ENCODE results near the gene PARD3. TPM values are rescaled to one million over a fixed set of nuclear protein-coding genes. Genes with fewer than 3 reads are reported as not detected.

Gene PARD3
- polyA plus RNA-seq, 1 donor from 2014 or later = 12.4 TPM

DNA sequence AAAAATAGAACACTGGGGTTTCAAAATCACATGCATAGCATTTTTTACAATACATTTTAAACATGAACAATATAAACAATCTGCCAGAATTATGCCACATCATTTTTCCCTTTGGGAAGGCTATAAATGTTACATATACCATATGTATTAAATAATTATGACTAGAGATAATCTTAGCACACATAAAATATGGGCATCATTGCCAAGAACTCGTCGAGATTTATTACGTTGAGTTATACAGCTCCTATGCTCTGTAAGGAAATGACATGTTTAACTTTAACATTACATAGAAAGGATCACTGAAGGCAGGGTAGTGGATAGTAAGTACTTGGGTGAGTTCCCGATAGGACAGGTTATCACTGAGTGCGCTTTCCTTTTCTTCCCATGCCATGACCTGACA, 267.8 kb downstream of the PARD3 start:
- no peaks in the 10 kb centered on the region for H3K79me2 ChIP-seq (replicated peaks; ENCODE audit: insufficient read depth, low read length)
- no peaks in the 10 kb centered on the region for H3K36me3 ChIP-seq (ENCODE audit: insufficient read depth, low read length)
- H3K9me3 ChIP-seq (ENCODE audit: low read length) = no peaks in the 10 kb centered on the region
- no peak overlapping the region for H3K9ac ChIP-seq (ENCODE audit: low read length)
- no peaks in the 10 kb centered on the region for H3K9me2 ChIP-seq (ENCODE audit: insufficient read depth, low read length)
- TF ChIP-seq TAF1 (IDR thresholded peaks at IDR 0.05; ENCODE audit: low read depth) (no peak), REST (IDR thresholded peaks at IDR 0.05; ENCODE audit: borderline replicate concordance) (no peak), MXI1 (conservative IDR thresholded peaks at IDR 0.05; ENCODE audit: poor library complexity, severe bottlenecking) (no peak), EP300 (conservative IDR thresholded peaks at IDR 0.05; ENCODE audit: poor library complexity, severe bottlenecking) (no peak), SMC3 (conservative IDR thresholded peaks at IDR 0.05; ENCODE audit: poor library complexity) (no peak), POLR2AphosphoS5 (IDR thresholded peaks at IDR 0.05) (no peak), EZH2 (IDR thresholded peaks at IDR 0.05; ENCODE audit: borderline replicate concordance, insufficient read depth, low read length, poor library complexity, severe bottlenecking) (no peak), RAD21 (conservative IDR thresholded peaks at IDR 0.05) (no peak), CTCF (IDR thresholded peaks at IDR 0.05; ENCODE audit: poor library complexity, severe bottlenecking) (no peak)
- no peak overlapping the region for H3K27ac ChIP-seq (ENCODE audit: low read length)
- no peaks in the 10 kb centered on the region for H4K20me1 ChIP-seq (ENCODE audit: insufficient read depth)
- no peak overlapping the region for H2AFZ ChIP-seq (ENCODE audit: low read depth, low read length)
- no peaks in the 10 kb centered on the region for H3K27me3 ChIP-seq (ENCODE audit: insufficient read depth, low read depth, low read length)
- H3K4me3 ChIP-seq (ENCODE audit: low read length) = no peak overlapping the region
- no peaks in the 10 kb centered on the region for H3F3A ChIP-seq (ENCODE audit: insufficient read depth, low read length, poor library complexity, severe bottlenecking)
- H3K4me2 ChIP-seq (ENCODE audit: low read length) = no peak overlapping the region

DNA sequence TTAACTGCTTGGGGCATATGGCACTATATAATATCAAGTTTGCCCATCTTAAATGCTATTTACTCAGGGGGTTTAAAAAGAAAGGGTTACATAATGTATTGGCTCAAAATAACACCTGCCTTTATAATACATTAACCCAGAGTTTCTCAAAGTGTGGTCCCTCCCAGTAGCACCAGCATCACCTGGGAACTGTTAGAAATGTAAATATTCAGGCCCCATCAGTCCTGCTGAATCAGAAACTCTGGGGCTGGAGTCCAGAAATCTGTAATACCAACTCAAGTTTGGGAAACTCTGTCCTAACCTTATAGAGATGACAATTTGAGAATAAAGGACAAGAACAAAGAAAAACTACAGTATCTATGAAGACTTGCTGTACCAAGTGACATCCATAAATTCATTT, 270.7 kb downstream of the PARD3 start:
- no peaks in the 10 kb centered on the region for H3F3A ChIP-seq (ENCODE audit: insufficient read depth, low read length, poor library complexity, severe bottlenecking)
- H3K9me3 ChIP-seq (ENCODE audit: low read length) = no peaks in the 10 kb centered on the region
- no peak overlapping the region for H3K27ac ChIP-seq (ENCODE audit: low read length)
- H3K9ac ChIP-seq (ENCODE audit: low read length) = no peak overlapping the region
- no peaks in the 10 kb centered on the region for H3K9me2 ChIP-seq (ENCODE audit: insufficient read depth, low read length)
- H3K79me2 ChIP-seq (replicated peaks; ENCODE audit: insufficient read depth, low read length) = peaks cover 4% of the 10 kb centered on the region
- no peaks in the 10 kb centered on the region for H3K27me3 ChIP-seq (ENCODE audit: insufficient read depth, low read depth, low read length)
- no peak overlapping the region for H2AFZ ChIP-seq (ENCODE audit: low read depth, low read length)
- H3K36me3 ChIP-seq (ENCODE audit: insufficient read depth, low read length) = no peaks in the 10 kb centered on the region
- TF ChIP-seq MXI1 (conservative IDR thresholded peaks at IDR 0.05; ENCODE audit: poor library complexity, severe bottlenecking) = no peak
- no peak overlapping the region for H3K4me2 ChIP-seq (ENCODE audit: low read length)
- H3K4me3 ChIP-seq (ENCODE audit: low read length) = no peak overlapping the region
- no peaks in the 10 kb centered on the region for H4K20me1 ChIP-seq (ENCODE audit: insufficient read depth)

DNA sequence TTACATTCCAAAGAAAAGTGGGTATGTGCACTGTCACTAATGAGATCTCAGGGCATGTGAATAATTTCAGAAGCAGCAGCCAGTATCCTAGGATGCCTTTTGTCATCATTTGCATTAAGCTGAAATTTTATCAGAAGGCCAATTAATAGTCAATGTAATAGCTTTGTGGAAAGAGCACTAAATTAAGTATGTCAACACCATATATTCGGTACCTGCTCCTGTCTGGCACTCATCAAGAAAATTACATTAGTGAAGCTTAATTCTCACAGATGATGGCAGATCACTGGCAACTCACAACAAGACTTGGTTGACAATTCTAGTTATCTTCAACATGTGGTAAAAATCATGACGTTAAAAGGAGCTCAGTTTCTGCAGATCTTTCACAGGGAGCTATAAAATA, 271.4 kb downstream of the PARD3 start:
- Histone ChIP-seq H3K79me2 (replicated peaks; ENCODE audit: insufficient read depth, low read length) (peaks cover 4% of the 10 kb centered on the region), H3K27ac (ENCODE audit: low read length) (no peak overlapping the region), H3K9ac (ENCODE audit: low read length) (no peak overlapping the region), H3K9me2 (ENCODE audit: insufficient read depth, low read length) (no peaks in the 10 kb centered on the region), H3F3A (ENCODE audit: insufficient read depth, low read length, poor library complexity, severe bottlenecking) (no peaks in the 10 kb centered on the region), H3K4me3 (ENCODE audit: low read length) (no peak overlapping the region), H4K20me1 (ENCODE audit: insufficient read depth) (no peaks in the 10 kb centered on the region), H2AFZ (ENCODE audit: low read depth, low read length) (no peak overlapping the region), H3K9me3 (ENCODE audit: low read length) (no peaks in the 10 kb centered on the region), H3K4me2 (ENCODE audit: low read length) (no peak overlapping the region), H3K27me3 (ENCODE audit: insufficient read depth, low read depth, low read length) (no peaks in the 10 kb centered on the region), H3K36me3 (ENCODE audit: insufficient read depth, low read length) (no peaks in the 10 kb centered on the region)
- no peak for TF ChIP-seq EZH2 (IDR thresholded peaks at IDR 0.05; ENCODE audit: borderline replicate concordance, insufficient read depth, low read length, poor library complexity, severe bottlenecking)
- TF ChIP-seq RAD21 (conservative IDR thresholded peaks at IDR 0.05) = no peak
- TF ChIP-seq TAF1 (IDR thresholded peaks at IDR 0.05; ENCODE audit: low read depth) = no peak
- no peak for TF ChIP-seq SMC3 (conservative IDR thresholded peaks at IDR 0.05; ENCODE audit: poor library complexity)
- TF ChIP-seq POLR2AphosphoS5 (IDR thresholded peaks at IDR 0.05) = no peak
- TF ChIP-seq MXI1 (conservative IDR thresholded peaks at IDR 0.05; ENCODE audit: poor library complexity, severe bottlenecking) = no peak
- TF ChIP-seq REST (IDR thresholded peaks at IDR 0.05; ENCODE audit: borderline replicate concordance) = no peak
- TF ChIP-seq CTCF (IDR thresholded peaks at IDR 0.05; ENCODE audit: poor library complexity, severe bottlenecking) = no peak
- no peak for TF ChIP-seq EP300 (conservative IDR thresholded peaks at IDR 0.05; ENCODE audit: poor library complexity, severe bottlenecking)
